Smooth muscle cell (in vitro differentiated cells): ENCODE results near the gene NPTXR. TPM values are rescaled to one million over a fixed set of nuclear protein-coding genes. Genes with fewer than 3 reads are reported as not detected.

Experiments used
- DNase-seq: peaks from one replicate; lab custom pipeline; 2025; ENCODE audit not compliant: unreplicated experiment; lab: John Stamatoyannopoulos, UW
- H2AFZ ChIP-seq: fragments of 200-600 bp; sonication (generic); 2 replicates; pipeline ENCODE4 v1.6.0; 2016; ENCODE audit warnings: antibody characterized with exemption, low read depth, mild to moderate bottlenecking
- H3F3A ChIP-seq: fragments of 200-600 bp; sonication (generic); 2 replicates; pipeline ENCODE4 v1.6.0; 2017; ENCODE audit warnings: antibody characterized with exemption, low read depth
- H3K27ac ChIP-seq: fragments of 200-600 bp; sonication (generic); 2 replicates; pipeline ENCODE4 v1.5.1; 2016; ENCODE audit warnings: low read depth, mild to moderate bottlenecking
- H3K27me3 ChIP-seq: fragments of 200-600 bp; sonication (generic); 2 replicates; pipeline ENCODE4 v1.6.1; 2016; ENCODE audit warnings: low read depth, mild to moderate bottlenecking
- H3K36me3 ChIP-seq: fragments of 200-600 bp; sonication (generic); 2 replicates; pipeline ENCODE4 v1.5.1; 2016; ENCODE audit warnings: low read depth
- H3K4me1 ChIP-seq: fragments of 200-600 bp; sonication (generic); 2 replicates; pipeline ENCODE4 v1.5.1; 2016; ENCODE audit warnings: low read depth
- H3K4me2 ChIP-seq: fragments of 200-600 bp; sonication (generic); 2 replicates; pipeline ENCODE4 v1.6.0; 2016; ENCODE audit warnings: mild to moderate bottlenecking
- H3K4me3 ChIP-seq: fragments of 200-600 bp; sonication (generic); 2 replicates; pipeline ENCODE4 v1.5.1; 2016; ENCODE audit warnings: mild to moderate bottlenecking
- H3K79me2 ChIP-seq: fragments of 200-600 bp; sonication (generic); 2 replicates; pipeline ENCODE4 v1.6.0; 2016; ENCODE audit warnings: low read depth, mild to moderate bottlenecking
- H3K9ac ChIP-seq: fragments of 200-600 bp; sonication (generic); 2 replicates; pipeline ENCODE4 v1.6.0; 2016; ENCODE audit warnings: low read depth
- H3K9me3 ChIP-seq: fragments of 200-600 bp; sonication (generic); replicated peaks from 2 replicates; pipeline ENCODE4 v1.5.1; 2016; ENCODE audit warnings: low read depth
- H4K20me1 ChIP-seq: fragments of 200-600 bp; sonication (generic); 2 replicates; pipeline ENCODE4 v1.6.0; 2016; ENCODE audit warnings: low read depth
- WGBS: methylation state at CpG from one replicate; pipeline ENCODE4 v1.1.7; 2016; ENCODE audit warnings: low lambda C conversion rate; 5-methylcytosine and 5-hydroxymethylcytosine counted together
- polyA plus RNA-seq: library from polyadenylated mRNA; unstranded; fragments of >200 nt; fragmentation: Nextera tagmentation; extraction: Ambion mirVana; gene quantifications from 2 replicates; pipeline ENCODE4 v1.2.1, GENCODE V29; 2016
- total RNA-seq: library from RNA; depleted of rRNA; stranded (reverse); fragments of >200 nt; gene quantifications from 2 replicates; pipeline ENCODE4 v1.2.3, GENCODE V29; 2014
- TF ChIP-seq, protein P1 (sequence below): fragments of 200-600 bp; sonication (generic); IDR thresholded peaks from 2 replicates; pipeline ENCODE4 v1.5.1; 2017; ENCODE audit warnings: borderline replicate concordance, mild to moderate bottlenecking, antibody characterized with exemption; ENCODE audit not compliant: insufficient read depth, poor library complexity, severe bottlenecking

Gene NPTXR
- total and polyA plus RNA-seq, 2 experiments from 2014 or later: 2.0 to 3.9 TPM

DNA sequence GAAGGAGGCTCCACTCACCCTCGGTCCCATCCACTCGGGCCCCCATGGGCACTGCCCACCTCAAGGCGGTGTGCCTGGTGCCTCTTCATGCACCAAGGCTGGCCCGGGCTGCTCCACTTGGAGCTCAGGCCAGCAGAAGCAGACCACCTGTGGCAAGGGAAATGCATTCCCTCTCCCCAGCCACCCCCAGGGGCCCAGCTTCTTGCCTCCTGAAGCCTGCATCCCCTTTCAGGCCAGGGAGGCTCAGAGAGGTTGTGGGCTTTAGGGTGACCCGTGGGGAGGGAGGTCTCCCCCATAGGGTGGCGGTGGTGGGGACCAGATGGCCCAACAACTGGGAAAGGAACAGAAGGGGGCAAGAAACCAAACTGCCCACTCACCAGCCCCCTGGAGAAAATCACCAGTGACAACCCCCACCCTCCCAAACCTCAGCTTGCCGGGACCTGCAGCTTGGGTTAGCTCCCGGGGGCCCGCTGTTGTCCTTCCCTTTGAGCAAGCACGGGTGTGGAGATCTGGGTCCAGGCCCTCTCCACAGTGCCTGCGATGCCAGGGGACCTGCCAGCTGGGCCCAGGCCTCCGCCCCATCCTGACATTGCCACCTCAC lies 19.8 kb upstream of the NPTXR start:
- Histone ChIP-seq H3K9ac (no peak overlapping the region), H3K27ac (no peak overlapping the region), H3K9me3 (no peaks in the 10 kb centered on the region), H2AFZ (no peak overlapping the region), H3K4me1 (no peaks in the 10 kb centered on the region), H3K4me2 (no peak overlapping the region), H3K36me3 (no peaks in the 10 kb centered on the region), H3F3A (no peaks in the 10 kb centered on the region), H4K20me1 (peaks cover 66% of the 10 kb centered on the region), H3K4me3 (no peak overlapping the region), H3K79me2 (no peaks in the 10 kb centered on the region), H3K27me3 (no peaks in the 10 kb centered on the region)
- no peak for DNase-seq
- TF ChIP-seq, protein P1, sequence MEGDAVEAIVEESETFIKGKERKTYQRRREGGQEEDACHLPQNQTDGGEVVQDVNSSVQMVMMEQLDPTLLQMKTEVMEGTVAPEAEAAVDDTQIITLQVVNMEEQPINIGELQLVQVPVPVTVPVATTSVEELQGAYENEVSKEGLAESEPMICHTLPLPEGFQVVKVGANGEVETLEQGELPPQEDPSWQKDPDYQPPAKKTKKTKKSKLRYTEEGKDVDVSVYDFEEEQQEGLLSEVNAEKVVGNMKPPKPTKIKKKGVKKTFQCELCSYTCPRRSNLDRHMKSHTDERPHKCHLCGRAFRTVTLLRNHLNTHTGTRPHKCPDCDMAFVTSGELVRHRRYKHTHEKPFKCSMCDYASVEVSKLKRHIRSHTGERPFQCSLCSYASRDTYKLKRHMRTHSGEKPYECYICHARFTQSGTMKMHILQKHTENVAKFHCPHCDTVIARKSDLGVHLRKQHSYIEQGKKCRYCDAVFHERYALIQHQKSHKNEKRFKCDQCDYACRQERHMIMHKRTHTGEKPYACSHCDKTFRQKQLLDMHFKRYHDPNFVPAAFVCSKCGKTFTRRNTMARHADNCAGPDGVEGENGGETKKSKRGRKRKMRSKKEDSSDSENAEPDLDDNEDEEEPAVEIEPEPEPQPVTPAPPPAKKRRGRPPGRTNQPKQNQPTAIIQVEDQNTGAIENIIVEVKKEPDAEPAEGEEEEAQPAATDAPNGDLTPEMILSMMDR: no peak
- WGBS: 92% methylated on average over 12 of the region's 12 CpGs

DNA sequence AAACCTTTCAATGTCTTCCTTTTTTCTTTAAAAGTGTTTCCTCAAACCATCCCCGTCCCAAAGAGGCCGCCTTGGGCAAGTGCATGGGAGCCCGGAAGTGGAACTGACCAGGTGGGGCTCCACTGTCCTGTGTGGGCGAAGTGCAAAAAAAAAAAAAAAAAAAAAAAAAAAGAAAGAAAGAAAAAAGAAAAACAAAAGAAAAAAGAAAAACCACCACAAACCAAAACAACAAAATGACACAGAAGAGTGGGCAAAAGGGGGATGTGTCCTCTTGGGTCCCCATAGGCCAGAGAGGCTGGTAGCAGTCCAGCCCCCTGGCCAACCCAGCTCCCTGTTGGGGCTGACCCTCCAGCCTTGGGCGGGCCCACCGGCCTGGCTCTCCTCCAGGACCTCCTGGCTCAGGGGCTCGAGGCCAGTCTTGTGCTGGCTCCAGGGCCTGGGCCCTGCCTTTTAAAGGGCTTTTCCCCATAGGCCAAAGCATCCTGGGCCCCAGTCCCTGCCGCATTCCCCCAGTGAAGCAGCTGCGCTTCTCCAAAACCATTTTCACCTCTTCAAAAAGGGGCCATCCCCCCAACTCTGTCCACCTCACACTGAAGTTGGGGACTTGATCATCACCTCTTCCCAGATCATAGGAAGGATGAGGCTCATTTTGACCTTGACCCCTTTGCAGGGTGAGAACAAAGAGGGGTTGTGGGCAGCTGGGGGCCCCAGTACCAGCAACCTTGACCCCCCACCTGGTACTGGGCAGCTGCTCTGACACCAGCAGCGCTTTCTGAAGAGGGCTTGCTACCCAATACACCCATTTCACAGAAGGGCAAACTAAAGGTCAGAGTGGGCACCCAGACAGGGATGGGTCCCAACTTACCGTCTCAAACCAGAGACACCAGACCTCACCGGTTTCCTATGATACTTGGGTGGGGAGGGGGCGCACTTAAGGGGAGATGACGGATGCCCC lies 18.8 kb upstream of the NPTXR start:
- Histone ChIP-seq H3K4me1 (no peaks in the 10 kb centered on the region), H3K4me2 (no peak overlapping the region), H2AFZ (no peak overlapping the region), H4K20me1 (peaks cover 57% of the 10 kb centered on the region), H3K4me3 (no peak overlapping the region), H3K27me3 (no peaks in the 10 kb centered on the region), H3K36me3 (no peaks in the 10 kb centered on the region), H3F3A (no peaks in the 10 kb centered on the region), H3K79me2 (no peaks in the 10 kb centered on the region), H3K27ac (no peak overlapping the region), H3K9me3 (no peaks in the 10 kb centered on the region), H3K9ac (no peak overlapping the region)
- TF ChIP-seq, protein P1: no peak
- no peak for DNase-seq
- 87% methylated on average over 14 of the region's 14 CpGs for WGBS

DNA sequence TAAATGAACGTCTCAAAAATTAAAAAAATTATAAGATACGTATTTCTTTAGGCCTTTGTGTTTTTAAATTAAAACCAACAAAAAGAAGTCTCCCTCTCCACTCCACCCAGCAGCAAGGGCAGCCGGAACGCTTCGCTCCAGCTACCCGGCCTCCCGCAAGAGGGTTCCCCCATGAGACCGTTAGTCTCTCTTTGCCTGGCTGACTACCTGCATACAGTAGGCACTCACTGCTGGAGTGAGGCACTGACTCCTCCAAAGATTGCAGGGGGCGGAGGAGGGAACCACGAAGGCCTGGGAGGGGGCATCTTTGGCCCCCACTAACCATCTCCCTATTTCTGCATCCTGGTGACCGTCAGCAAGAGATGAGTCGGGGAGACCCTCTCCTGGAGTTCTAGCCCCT lies 18.1 kb upstream of the NPTXR start:
- DNase-seq: no peak
- H3K9ac ChIP-seq: no peak overlapping the region
- H3K36me3 ChIP-seq: no peaks in the 10 kb centered on the region
- peaks cover 49% of the 10 kb centered on the region for H4K20me1 ChIP-seq
- no peaks in the 10 kb centered on the region for H3K27me3 ChIP-seq
- no peak overlapping the region for H2AFZ ChIP-seq
- TF ChIP-seq, protein P1: no peak
- H3K79me2 ChIP-seq: no peaks in the 10 kb centered on the region
- H3K9me3 ChIP-seq: no peaks in the 10 kb centered on the region
- WGBS: 72% methylated on average over 12 of the region's 12 CpGs
- no peaks in the 10 kb centered on the region for H3F3A ChIP-seq
- no peaks in the 10 kb centered on the region for H3K4me1 ChIP-seq
- no peak overlapping the region for H3K4me3 ChIP-seq
- no peak overlapping the region for H3K4me2 ChIP-seq
- no peak overlapping the region for H3K27ac ChIP-seq
